Ovary (tissue), 3 donors: ENCODE data around the gene DAB1.

ENCODE experiments used
- CTCF ChIP-seq, 3 donors: fragments of 450-650 bp in 2 of 3; fragments of 200-600 bp in 1 of 3; IDR thresholded peaks; one replicate each; pipeline versions ENCODE4 v1.5.1 to v1.8.0; 2016 to 2022; ENCODE audit warnings: antibody characterized with exemption in 3 of 3, mild to moderate bottlenecking in 1 of 3
- EP300 ChIP-seq: sonication (generic); formaldehyde crosslinking; IDR thresholded peaks from one replicate; pipeline ENCODE4 v1.6.1; 2017; ENCODE audit warnings: antibody characterized with exemption
- POLR2A ChIP-seq: fragments of 450-650 bp; IDR thresholded peaks from one replicate; pipeline ENCODE4 v1.6.1; 2017; ENCODE audit warnings: antibody characterized with exemption, mild to moderate bottlenecking, moderate library complexity
- donor health status: DM: no; HTN: no; CAD: no.

- TF ChIP-seq POLR2A (no peak), CTCF (IDR thresholded peaks at IDR 0.05) (no peak), EP300 (no peak)
These were observed 23.8 kb downstream of the DAB1 start for GRCh38 chr1:57400048-57400447.
